ENCODE data around the gene BZW2.

BZW2 gene

DNA sequence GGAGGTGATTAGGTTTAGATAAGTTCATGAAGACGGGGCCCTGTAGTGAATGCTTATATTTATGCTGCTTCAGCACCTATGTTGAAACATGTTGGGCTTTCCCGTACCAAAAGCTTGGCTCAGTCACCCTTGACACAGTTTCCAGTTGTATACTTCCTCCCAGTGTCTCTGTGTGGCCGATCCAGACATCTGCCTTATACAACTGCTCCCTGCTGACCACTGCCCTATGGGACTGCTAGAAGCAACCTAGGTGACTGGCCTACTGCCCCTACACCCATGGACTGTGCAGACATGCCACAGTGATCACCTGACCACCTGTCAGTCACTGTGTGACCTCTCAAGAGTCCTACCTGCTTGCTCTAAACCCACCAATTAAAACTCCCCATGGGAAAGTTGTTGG lies 85.0 kb downstream of the BZW2 start:
- no peaks in the 10 kb centered on the region for H3K27me3 Mint-ChIP-seq (ENCODE audit: low read depth, poor library complexity)
- H3K4me3 Mint-ChIP-seq = no peak overlapping the region
- no peaks in the 10 kb centered on the region for H3K36me3 Mint-ChIP-seq (ENCODE audit: low read depth)

DNA sequence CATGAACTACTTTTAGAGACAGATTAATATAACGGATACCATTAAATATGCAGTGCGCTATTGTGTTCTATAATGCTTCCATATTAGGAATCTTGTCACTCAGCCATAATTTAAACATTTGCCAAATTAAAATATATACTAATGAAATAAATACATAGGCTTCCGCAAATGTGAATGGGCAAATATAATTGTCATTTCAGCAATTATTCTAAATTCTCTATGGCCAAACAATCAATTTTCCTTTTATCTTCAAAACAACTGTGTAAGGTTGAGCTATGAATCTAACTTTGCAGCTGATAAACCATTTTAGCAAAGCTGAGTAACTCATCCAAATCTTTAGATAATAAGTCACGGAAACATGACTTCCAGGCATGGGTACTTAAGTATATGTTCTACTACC lies 86.8 kb downstream of the BZW2 start:
- no peak overlapping the region for H3K27ac Mint-ChIP-seq
- H3K4me3 Mint-ChIP-seq = no peak overlapping the region
- no peaks in the 10 kb centered on the region for H3K36me3 Mint-ChIP-seq (ENCODE audit: low read depth)
- H3K4me1 Mint-ChIP-seq = peaks cover 20% of the 10 kb centered on the region
- peaks cover 3% of the 10 kb centered on the region for H3K27me3 Mint-ChIP-seq (ENCODE audit: low read depth, poor library complexity)
- no peaks in the 10 kb centered on the region for H3K9me3 Mint-ChIP-seq
- no peak for DNase-seq
- no peak for TF ChIP-seq CTCF (IDR thresholded peaks at IDR 0.05)

More for the DNA sequence above, 85.0 kb downstream of the BZW2 start:
- no peak for DNase-seq
- no peak for TF ChIP-seq CTCF (IDR thresholded peaks at IDR 0.05)
- no peak overlapping the region for H3K27ac Mint-ChIP-seq
- peaks cover 20% of the 10 kb centered on the region for H3K4me1 Mint-ChIP-seq
- H3K9me3 Mint-ChIP-seq = no peaks in the 10 kb centered on the region

- DNase-seq = no peak
- Mint-ChIP-seq H3K4me1 (peaks cover 20% of the 10 kb centered on the region), H3K27ac (peak overlapping the region; percentile 68), H3K27me3 (ENCODE audit: low read depth, poor library complexity) (peaks cover 3% of the 10 kb centered on the region), H3K4me3 (no peak overlapping the region), H3K9me3 (no peaks in the 10 kb centered on the region), H3K36me3 (ENCODE audit: low read depth) (no peaks in the 10 kb centered on the region)
- no peak for TF ChIP-seq CTCF (IDR thresholded peaks at IDR 0.05)
Measured at GRCh38 chr7:16734148-16734726, 88.3 kb downstream of the BZW2 start.

DNA sequence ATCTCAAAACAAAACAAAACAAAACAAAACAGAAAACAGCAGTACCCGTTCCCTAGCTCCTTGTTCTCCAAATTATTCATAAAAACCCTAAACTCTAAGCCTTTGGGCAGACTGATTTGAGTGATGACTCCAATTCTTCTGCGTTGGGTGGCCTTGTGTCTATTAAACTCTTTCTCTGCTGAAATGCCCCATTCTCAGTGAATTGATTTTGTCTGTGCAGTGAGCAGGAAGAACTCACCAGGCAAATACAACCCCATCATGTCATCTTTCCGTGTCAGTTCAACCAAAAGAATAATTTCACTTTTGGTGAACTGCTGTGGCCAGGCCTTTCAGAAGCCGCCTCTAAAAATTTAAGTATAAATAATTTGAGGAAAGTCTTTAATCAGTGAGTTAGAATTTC lies 89.0 kb downstream of the BZW2 start:
- peaks cover 3% of the 10 kb centered on the region for H3K27me3 Mint-ChIP-seq (ENCODE audit: low read depth, poor library complexity)
- no peak for TF ChIP-seq CTCF (IDR thresholded peaks at IDR 0.05)
- no peaks in the 10 kb centered on the region for H3K36me3 Mint-ChIP-seq (ENCODE audit: low read depth)
- DNase-seq = no peak
- H3K9me3 Mint-ChIP-seq = no peaks in the 10 kb centered on the region
- peak overlapping the region; percentile 77 for H3K27ac Mint-ChIP-seq
- H3K4me1 Mint-ChIP-seq = peaks cover 20% of the 10 kb centered on the region
- no peak overlapping the region for H3K4me3 Mint-ChIP-seq

DNA sequence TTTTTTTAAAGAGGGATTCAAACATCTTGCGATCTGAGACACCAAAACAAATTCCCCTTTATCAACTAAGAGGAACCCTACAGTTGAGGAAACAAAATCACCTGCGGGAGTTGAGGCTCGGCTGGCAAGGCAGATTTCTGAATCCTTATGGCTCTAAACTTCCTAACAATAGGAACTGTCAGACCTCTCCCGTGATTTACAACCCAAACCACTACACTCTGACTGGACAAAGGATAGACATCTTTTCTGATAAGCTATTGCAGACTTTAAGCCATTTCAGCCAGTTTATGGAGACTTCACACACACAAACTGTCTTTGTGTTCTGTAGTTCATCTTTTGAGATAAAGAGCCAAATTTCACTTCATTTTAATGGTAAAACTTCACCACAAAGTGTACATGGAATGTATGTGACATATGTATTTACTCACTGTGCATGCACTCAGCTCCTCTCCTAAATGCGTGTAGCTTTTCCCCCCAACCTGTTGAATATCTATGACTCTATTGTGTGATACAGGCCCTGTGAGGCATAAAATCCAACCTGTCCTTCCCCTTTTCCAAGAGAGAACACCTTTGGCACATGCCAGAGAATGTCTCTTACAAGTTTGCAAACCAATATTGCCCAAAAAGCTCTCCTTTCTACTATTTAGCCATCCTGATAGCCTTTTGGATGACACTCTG lies 92.2 kb downstream of the BZW2 start:
- TF ChIP-seq CTCF (IDR thresholded peaks at IDR 0.05) = no peak
- no peak for DNase-seq
- Mint-ChIP-seq H3K9me3 (no peaks in the 10 kb centered on the region), H3K36me3 (ENCODE audit: low read depth) (no peaks in the 10 kb centered on the region), H3K4me3 (no peak overlapping the region), H3K27me3 (ENCODE audit: low read depth, poor library complexity) (peaks cover 3% of the 10 kb centered on the region), H3K4me1 (peaks cover 20% of the 10 kb centered on the region), H3K27ac (no peak overlapping the region)
